SU-DHL-6 (cell line): Measurements from ENCODE around the gene HSBP1.

ENCODE experiments used
- H2AFZ ChIP-seq: fragments of 200-600 bp; sonication (generic); 2 replicates; pipeline ENCODE4 v1.6.1; 2014; ENCODE audit warnings: low read depth, mild to moderate bottlenecking, moderate library complexity, mixed read lengths, antibody characterized with exemption, low read length; ENCODE audit not compliant: severe bottlenecking
- H3F3A ChIP-seq: fragments of 200-600 bp; shearing (Covaris generic); 2 replicates; pipeline ENCODE4 v1.6.0; 2016; ENCODE audit warnings: antibody characterized with exemption, mild to moderate bottlenecking; ENCODE audit not compliant: insufficient read depth
- H3K27ac ChIP-seq: fragments of 200-600 bp; sonication (generic); 2 replicates; pipeline ENCODE4 v1.5.1; 2016; ENCODE audit warnings: low read depth, mild to moderate bottlenecking, low read length, moderate library complexity, mixed read lengths
- H3K27me3 ChIP-seq: fragments of 200-600 bp; sonication (generic), shearing (Covaris generic); 2 replicates; pipeline ENCODE4 v1.6.0; 2014; ENCODE audit warnings: mild to moderate bottlenecking, low read length
- H3K36me3 ChIP-seq: fragments of 200-600 bp; sonication (generic); 2 replicates; pipeline ENCODE4 v1.6.1; 2014; ENCODE audit warnings: mild to moderate bottlenecking, low read length, mixed read lengths
- H3K4me2 ChIP-seq: fragments of 300-600, 200-600 bp; shearing (Covaris generic), sonication (generic); 2 replicates; pipeline ENCODE4 v1.6.0; 2014; ENCODE audit warnings: low read length, low read depth, mild to moderate bottlenecking; ENCODE audit not compliant: poor library complexity, severe bottlenecking
- H3K4me3 ChIP-seq: fragments of 200-600 bp; sonication (generic); 2 replicates; pipeline ENCODE4 v1.5.1; 2014; ENCODE audit warnings: antibody characterized with exemption, low read length, mild to moderate bottlenecking, mixed read lengths; ENCODE audit not compliant: insufficient read depth, poor library complexity, severe bottlenecking
- H3K79me2 ChIP-seq: fragments of 200-600 bp; sonication (generic); 2 replicates; pipeline ENCODE4 v1.6.1; 2014; ENCODE audit warnings: mild to moderate bottlenecking, low read length, moderate library complexity; ENCODE audit not compliant: insufficient read depth
- H3K9ac ChIP-seq: fragments of 200-600 bp; sonication (generic); 2 replicates; pipeline ENCODE4 v1.7.0; 2014; ENCODE audit warnings: mild to moderate bottlenecking, low read length
- H3K9me2 ChIP-seq: fragments of 200-600 bp; sonication (generic); replicated peaks from 2 replicates; pipeline ENCODE4 v1.6.1; 2014; ENCODE audit warnings: low read length; ENCODE audit not compliant: insufficient read depth
- H3K9me3 ChIP-seq: fragments of 200-600 bp; sonication (generic); 2 replicates; pipeline ENCODE4 v1.6.1; 2014; ENCODE audit warnings: low read length, mixed read lengths; ENCODE audit not compliant: insufficient read depth
- H4K20me1 ChIP-seq: fragments of 200-600 bp; sonication (generic); 2 replicates; pipeline ENCODE4 v1.6.1; 2014; ENCODE audit warnings: low read depth, mild to moderate bottlenecking, antibody characterized with exemption, low read length, moderate library complexity, mixed read lengths
- EZH2phosphoT487 ChIP-seq: fragments of 200-600 bp; sonication (generic), shearing (Covaris generic); conservative IDR thresholded peaks from 2 replicates; pipeline ENCODE4 v1.6.1; 2018; ENCODE audit warnings: mild to moderate bottlenecking, antibody characterized with exemption, low read length, moderate library complexity, mixed read lengths
- TF ChIP-seq, protein P1 (sequence below): fragments of 200-600 bp; sonication (generic); IDR thresholded peaks from one replicate; pipeline ENCODE4 v1.5.1; 2017; ENCODE audit warnings: antibody characterized with exemption, mild to moderate bottlenecking, low read length, moderate library complexity; ENCODE audit not compliant: insufficient read depth, poor library complexity, severe bottlenecking

Gene HSBP1

GRCh38 chr16:83785455-83785854 is 22.3 kb upstream of the HSBP1 start:
- H3K27ac ChIP-seq = no peak overlapping the region
- no peaks in the 10 kb centered on the region for H4K20me1 ChIP-seq
- no peaks in the 10 kb centered on the region for H3K9me3 ChIP-seq
- no peaks in the 10 kb centered on the region for H3K27me3 ChIP-seq
- H3K79me2 ChIP-seq = no peaks in the 10 kb centered on the region
- no peaks in the 10 kb centered on the region for H3K36me3 ChIP-seq
- no peak overlapping the region for H3K4me3 ChIP-seq
- H2AFZ ChIP-seq = no peak overlapping the region
- H3K4me2 ChIP-seq = no peak overlapping the region
- H3K9ac ChIP-seq = no peak overlapping the region
- TF ChIP-seq, protein P1, sequence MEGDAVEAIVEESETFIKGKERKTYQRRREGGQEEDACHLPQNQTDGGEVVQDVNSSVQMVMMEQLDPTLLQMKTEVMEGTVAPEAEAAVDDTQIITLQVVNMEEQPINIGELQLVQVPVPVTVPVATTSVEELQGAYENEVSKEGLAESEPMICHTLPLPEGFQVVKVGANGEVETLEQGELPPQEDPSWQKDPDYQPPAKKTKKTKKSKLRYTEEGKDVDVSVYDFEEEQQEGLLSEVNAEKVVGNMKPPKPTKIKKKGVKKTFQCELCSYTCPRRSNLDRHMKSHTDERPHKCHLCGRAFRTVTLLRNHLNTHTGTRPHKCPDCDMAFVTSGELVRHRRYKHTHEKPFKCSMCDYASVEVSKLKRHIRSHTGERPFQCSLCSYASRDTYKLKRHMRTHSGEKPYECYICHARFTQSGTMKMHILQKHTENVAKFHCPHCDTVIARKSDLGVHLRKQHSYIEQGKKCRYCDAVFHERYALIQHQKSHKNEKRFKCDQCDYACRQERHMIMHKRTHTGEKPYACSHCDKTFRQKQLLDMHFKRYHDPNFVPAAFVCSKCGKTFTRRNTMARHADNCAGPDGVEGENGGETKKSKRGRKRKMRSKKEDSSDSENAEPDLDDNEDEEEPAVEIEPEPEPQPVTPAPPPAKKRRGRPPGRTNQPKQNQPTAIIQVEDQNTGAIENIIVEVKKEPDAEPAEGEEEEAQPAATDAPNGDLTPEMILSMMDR = no peak
- no peak for TF ChIP-seq EZH2phosphoT487
- H3K9me2 ChIP-seq = no peaks in the 10 kb centered on the region
- no peaks in the 10 kb centered on the region for H3F3A ChIP-seq

GRCh38 chr16:83789642-83790401 is 18.0 kb upstream of the HSBP1 start:
- Histone ChIP-seq H2AFZ (no peak overlapping the region), H3K36me3 (no peaks in the 10 kb centered on the region), H3K9me2 (no peaks in the 10 kb centered on the region), H3K79me2 (no peaks in the 10 kb centered on the region), H3K9me3 (no peaks in the 10 kb centered on the region), H3K4me3 (no peak overlapping the region), H3K9ac (no peak overlapping the region), H3K4me2 (no peak overlapping the region), H3F3A (no peaks in the 10 kb centered on the region), H3K27me3 (no peaks in the 10 kb centered on the region), H3K27ac (no peak overlapping the region), H4K20me1 (no peaks in the 10 kb centered on the region)
- TF ChIP-seq, protein P1 = no peak
- no peak for TF ChIP-seq EZH2phosphoT487

DNA sequence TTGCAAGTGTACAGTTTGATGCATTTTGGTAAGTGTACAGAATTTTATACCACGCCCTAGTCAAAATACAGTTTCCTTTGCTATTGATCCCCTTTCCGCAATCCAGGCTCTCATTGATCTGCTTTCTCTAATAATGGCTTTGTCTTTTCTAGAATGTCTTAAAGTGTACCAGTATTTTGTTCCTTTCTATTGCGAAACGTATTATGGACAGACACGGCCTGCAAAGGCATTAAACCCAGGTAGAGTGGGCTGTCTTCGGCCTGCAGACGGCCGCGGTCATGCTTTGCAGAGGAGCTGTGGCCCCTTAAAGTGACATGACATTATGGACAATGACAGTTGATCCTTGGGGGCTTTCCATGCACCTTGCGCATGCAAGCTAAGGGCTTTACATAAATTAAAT is 15.9 kb upstream of the HSBP1 start:
- TF ChIP-seq, protein P1 = no peak
- no peak for TF ChIP-seq EZH2phosphoT487
- H3F3A ChIP-seq = no peaks in the 10 kb centered on the region
- no peaks in the 10 kb centered on the region for H3K79me2 ChIP-seq
- no peak overlapping the region for H3K4me3 ChIP-seq
- H3K9ac ChIP-seq = no peak overlapping the region
- no peaks in the 10 kb centered on the region for H3K27me3 ChIP-seq
- H3K36me3 ChIP-seq = no peaks in the 10 kb centered on the region
- no peak overlapping the region for H2AFZ ChIP-seq
- no peaks in the 10 kb centered on the region for H3K9me2 ChIP-seq
- no peaks in the 10 kb centered on the region for H3K9me3 ChIP-seq
- H3K27ac ChIP-seq = no peak overlapping the region
- H4K20me1 ChIP-seq = no peaks in the 10 kb centered on the region
- H3K4me2 ChIP-seq = no peak overlapping the region
